ENCODE data around the gene MVB12B. TPM values are rescaled to one million over a fixed set of nuclear protein-coding genes. Genes with fewer than 3 reads are reported as not detected.

MVB12B gene
- total and polyA plus RNA-seq, 2 donors from 2014 or later, result 4.5 to 12.3 TPM

GRCh38 chr9:126457890-126458289 lies 131.3 kb downstream of the MVB12B start:
- Histone ChIP-seq H3K27ac (ENCODE audit: low read depth in 2 of 2, low read length in 2 of 2) (no peak overlapping the region), H3K9ac (ENCODE audit: low read length in 3 of 3) (no peak overlapping the region), H3K9me3 (ENCODE audit: control insufficient read depth in 2 of 3, insufficient read depth in 1 of 3, low read length in 3 of 3) (no peaks in the 10 kb centered on the region), H3K36me3 (ENCODE audit: control insufficient read depth in 2 of 3, insufficient read depth in 3 of 3, low read length in 3 of 3) (no peaks in the 10 kb centered on the region), H3K4me1 (ENCODE audit: control insufficient read depth in 2 of 3, insufficient read depth in 2 of 3, low read depth in 1 of 3, low read length in 3 of 3) (no peaks in the 10 kb centered on the region), H3K27me3 (ENCODE audit: control insufficient read depth, insufficient read depth, low read length) (no peaks in the 10 kb centered on the region), H3K4me3 (ENCODE audit: low read length in 3 of 3) (no peak overlapping the region)
- no peak for DNase-seq
- intact Hi-C loops (cut with DNase I), result no loop called here
- TF ChIP-seq CTCF (IDR thresholded peaks at IDR 0.05; ENCODE audit: borderline replicate concordance, extremely low read depth, insufficient read depth), result no peak
- no peak for FAIRE-seq

GRCh38 chr9:126459126-126459525 lies 132.5 kb downstream of the MVB12B start:
- Histone ChIP-seq H3K36me3 (ENCODE audit: control insufficient read depth in 2 of 3, insufficient read depth in 3 of 3, low read length in 3 of 3) (no peaks in the 10 kb centered on the region), H3K4me1 (ENCODE audit: control insufficient read depth in 2 of 3, insufficient read depth in 2 of 3, low read depth in 1 of 3, low read length in 3 of 3) (no peaks in the 10 kb centered on the region), H3K27me3 (ENCODE audit: control insufficient read depth, insufficient read depth, low read length) (no peaks in the 10 kb centered on the region), H3K4me3 (ENCODE audit: low read length in 3 of 3) (no peak overlapping the region), H3K9me3 (ENCODE audit: control insufficient read depth in 2 of 3, insufficient read depth in 1 of 3, low read length in 3 of 3) (no peaks in the 10 kb centered on the region), H3K27ac (ENCODE audit: low read depth in 2 of 2, low read length in 2 of 2) (no peak overlapping the region), H3K9ac (ENCODE audit: low read length in 3 of 3) (no peak overlapping the region)
- intact Hi-C loops (cut with DNase I), result no loop called here
- DNase-seq (no peak), FAIRE-seq (no peak)
- no peak for TF ChIP-seq CTCF (IDR thresholded peaks at IDR 0.05; ENCODE audit: borderline replicate concordance, extremely low read depth, insufficient read depth)

- no peak for TF ChIP-seq CTCF (IDR thresholded peaks at IDR 0.05; ENCODE audit: borderline replicate concordance, extremely low read depth, insufficient read depth)
- DNase-seq, result no peak
- Histone ChIP-seq H3K9me3 (ENCODE audit: control insufficient read depth in 2 of 3, insufficient read depth in 1 of 3, low read length in 3 of 3) (no peaks in the 10 kb centered on the region), H3K27me3 (ENCODE audit: control insufficient read depth, insufficient read depth, low read length) (no peaks in the 10 kb centered on the region), H3K4me1 (ENCODE audit: control insufficient read depth in 2 of 3, insufficient read depth in 2 of 3, low read depth in 1 of 3, low read length in 3 of 3) (no peaks in the 10 kb centered on the region), H3K36me3 (ENCODE audit: control insufficient read depth in 2 of 3, insufficient read depth in 3 of 3, low read length in 3 of 3) (no peaks in the 10 kb centered on the region), H3K4me3 (ENCODE audit: low read length in 3 of 3) (no peak overlapping the region), H3K9ac (ENCODE audit: low read length in 3 of 3) (no peak overlapping the region), H3K27ac (ENCODE audit: low read depth in 2 of 2, low read length in 2 of 2) (no peak overlapping the region)
- FAIRE-seq, result no peak
- intact Hi-C loops (cut with DNase I), result no loop called here
These were observed 132.9 kb downstream of the MVB12B start for GRCh38 chr9:126459546-126459945.

Measured in kidney (tissue), 14 donors.